GM18907 (cell line): Measurements from ENCODE around the gene SEMA3B.

Source experiments
- ATAC-seq: cut with Tn5 transposase; IDR thresholded peaks from one replicate; pipeline ENCODE4 v1.9.1; 2021; ENCODE audit warnings: mild to moderate bottlenecking, moderate library complexity; ENCODE audit not compliant: unreplicated experiment

The SEMA3B gene

DNA sequence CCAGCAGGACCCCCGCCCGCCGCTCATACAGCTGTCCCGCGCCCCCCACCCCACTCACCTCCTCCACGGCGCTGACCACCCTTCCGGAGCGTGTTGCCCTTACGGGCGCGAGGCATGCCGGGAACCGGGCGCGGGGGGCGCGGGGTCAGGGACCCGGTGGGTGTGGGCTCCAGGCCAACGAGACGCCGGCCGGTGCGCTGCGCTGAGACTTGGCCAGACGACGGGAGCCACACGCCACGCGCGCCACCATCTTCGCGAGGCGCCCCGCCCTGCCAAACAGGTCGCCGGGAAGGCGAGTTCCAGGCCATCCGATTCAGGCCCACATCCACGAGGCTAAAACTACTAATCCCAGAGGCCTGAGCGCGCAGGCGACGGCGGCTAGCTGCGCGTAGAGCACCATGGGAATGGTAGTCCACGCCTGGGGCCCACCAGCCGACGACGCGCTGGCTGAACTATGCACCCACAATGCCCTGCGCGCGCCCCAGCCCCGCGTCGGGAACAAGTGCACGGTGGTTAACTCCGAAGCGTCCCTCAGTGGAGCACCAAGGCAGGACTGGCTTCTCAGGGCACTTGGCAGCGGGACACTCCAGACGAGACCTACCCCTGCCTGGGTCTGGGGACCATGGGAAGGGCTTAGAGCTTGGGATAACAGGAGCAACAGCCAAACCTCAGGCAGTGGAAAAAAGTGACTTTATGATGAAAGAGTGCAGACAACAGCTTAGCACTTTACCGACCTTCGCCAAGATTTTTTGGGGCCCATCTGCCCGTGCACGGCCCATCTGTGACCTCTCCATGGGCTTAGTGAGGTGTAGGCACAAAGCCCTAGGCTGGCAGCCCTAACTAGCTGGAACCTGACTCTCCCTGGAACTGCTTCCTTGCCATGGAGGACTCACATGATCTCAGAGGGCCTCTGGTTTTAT lies 23.5 kb downstream of the SEMA3B start, which contains the start of gene IFRD2:
Gene IFRD2 (minus strand): TSS at position 271 of the 920 bp plus-strand sequence. CDS start 155 bp downstream, at position 116.
- peak; percentile 89 for ATAC-seq

- no peak for ATAC-seq
These were observed 24.3 kb downstream of the SEMA3B start for GRCh38 chr3:50293079-50293801.

DNA sequence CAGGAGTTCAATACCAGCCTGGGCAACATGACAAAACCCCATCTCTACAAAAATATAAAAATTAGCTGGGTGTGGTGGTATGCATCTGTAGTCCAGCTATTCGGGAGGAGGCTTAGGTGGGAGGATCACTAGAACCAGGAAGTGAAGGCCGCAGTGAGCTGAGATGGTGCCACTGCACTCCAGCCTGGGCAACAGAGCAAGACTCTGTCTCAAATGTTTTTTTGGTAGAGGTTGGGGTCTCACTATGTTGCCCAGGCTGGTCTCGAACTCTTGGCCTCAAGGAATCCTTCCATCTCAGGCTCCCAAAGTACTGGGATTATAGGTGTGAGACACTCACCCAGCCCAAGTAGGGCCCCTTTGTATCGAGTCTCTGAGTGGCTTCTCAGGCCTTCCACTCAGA lies 25.1 kb downstream of the SEMA3B start:
- ATAC-seq = no peak

- ATAC-seq = no peak
These were observed 25.8 kb downstream of the SEMA3B start for GRCh38 chr3:50294492-50295403.

DNA sequence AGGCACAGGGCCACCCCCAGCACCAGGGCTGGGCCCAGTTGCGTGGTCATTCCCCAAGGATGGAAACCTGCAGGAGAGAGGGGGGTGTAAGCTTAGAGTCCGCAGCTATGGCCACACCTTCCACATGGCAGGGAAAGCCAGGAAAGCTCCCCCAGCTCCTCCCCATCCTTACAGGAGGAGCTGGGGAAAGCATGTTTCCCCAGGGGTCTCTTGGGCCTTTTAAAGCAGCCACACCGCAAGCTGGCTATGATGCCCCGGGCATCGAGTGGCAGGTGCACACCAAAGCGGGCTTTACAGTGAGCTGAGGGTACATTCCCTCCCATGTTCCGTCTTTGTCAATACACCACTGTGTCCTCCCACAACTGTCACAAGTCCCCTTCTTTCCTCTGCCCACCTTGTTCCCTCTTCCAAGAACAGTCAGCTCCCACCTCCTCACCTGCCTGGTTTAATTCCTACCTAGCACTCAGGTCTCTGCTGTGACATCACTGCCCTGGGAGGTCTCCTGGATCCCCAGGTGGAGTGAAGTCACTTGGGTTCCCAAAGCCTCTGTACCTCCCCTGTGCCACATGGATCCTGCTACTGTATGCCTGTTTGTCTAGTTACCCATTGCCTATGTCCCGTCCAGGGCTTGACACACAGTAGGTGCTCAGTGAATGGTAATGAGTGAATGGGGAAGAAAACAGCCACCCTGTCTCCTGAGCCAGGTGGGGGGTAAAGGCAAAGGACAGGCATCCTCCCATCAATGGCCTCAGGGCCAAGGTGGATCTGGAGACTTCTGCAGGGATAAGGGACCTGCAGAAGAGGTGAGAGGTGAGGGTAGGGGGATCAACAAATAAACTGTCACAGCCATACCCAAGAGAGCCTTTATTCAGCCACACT lies 26.8 kb downstream of the SEMA3B start:
- no peak for ATAC-seq

GRCh38 chr3:50296721-50297383 lies 27.9 kb downstream of the SEMA3B start:
- ATAC-seq = no peak

DNA sequence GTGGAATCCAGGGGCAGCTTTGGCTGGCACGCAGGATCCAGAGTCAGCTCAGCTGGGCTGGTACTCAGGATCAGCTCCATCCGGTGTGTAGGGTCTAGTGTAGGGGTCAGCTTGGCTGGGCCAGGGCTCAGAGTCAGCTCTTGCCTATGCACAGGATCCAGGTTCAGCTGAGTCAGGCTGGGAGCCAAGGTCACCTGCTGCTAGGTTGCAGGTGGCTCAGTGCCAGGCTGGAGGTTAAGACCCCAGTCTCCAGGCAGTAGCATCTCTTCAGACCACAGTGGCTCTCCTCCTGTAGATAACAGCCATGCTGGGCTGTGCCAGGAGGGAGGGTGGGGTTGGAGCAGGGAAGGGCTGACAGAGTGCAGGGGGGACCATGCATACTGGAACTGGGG lies 28.4 kb downstream of the SEMA3B start:
- no peak for ATAC-seq

DNA sequence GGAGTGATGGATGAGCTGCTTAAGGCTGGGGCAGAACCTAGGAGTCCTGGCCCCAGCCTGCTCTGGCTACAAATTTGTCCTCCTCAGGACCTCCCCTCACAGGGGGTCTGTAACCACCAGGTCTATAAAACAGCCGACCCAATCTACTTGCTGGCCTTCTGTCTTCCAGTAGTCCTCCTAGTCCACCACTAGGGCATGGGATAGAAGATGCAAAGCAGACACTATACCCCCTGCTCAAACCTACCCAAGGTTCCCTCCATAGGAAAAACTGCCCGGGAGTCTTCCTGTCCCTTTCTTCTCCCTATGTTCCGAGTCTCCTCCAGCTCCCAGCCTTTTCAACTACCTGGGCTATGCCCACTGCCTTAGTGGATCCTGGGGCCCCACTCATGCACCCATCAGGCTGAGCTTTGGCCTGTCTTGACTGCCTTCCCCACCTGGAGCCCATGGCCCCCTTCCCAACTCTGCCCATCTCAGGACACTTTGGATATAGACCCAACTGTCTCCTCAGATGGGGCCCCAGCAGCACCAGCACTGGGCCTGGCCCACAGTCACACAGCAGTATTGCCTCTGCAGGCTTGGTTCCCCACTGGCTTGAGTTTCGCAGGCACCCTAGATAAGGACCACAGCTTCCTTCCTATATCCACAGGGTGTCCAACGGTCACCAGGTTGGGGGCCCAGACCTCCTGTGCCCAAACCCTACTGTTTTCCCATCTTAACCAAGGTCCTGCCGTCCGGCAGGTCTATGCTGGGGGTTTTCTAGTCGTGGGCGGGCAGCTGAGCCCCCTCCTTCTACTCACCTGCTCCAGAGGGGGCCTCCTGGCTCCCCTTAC lies 29.2 kb downstream of the SEMA3B start:
- no peak for ATAC-seq

DNA sequence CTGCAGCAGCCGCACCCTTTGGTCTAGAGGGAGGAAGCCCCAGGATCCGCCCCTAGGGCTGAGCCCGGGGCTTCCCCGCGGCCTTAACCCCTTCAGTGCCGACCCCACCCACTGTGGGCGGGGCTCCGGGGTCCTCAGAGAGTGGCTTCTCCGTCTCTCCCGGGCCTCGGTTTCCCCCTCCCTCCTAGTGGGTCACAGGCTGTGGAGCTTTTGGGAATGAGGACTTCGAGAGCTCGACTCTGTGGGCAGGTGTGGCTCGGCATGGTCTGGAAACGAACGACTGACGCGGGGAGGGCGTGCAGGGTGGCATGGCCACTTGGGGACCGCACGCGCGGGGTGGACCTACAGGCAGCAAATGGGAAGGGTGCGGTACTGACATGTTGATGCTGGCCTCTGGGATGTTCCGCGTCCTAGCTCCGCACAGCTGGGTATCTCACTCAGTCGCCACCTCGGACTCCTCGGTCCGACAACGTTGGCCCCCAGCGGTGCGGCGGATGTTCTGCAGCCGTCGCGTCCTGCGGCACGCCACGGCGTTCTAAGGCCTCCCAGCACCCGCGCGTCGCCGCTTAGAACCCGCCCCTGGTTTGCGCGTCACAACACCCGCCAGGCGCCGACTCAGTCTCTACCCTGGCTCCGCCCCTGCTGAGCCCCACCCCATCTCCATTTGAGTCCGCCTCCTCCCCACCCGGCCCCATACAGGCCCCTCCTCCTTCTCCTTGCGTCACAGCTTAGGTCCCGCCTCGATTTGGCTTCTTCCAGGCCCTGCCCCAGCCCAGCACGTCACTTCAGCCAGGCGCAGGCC lies 30.1 kb downstream of the SEMA3B start, which contains the start of the genes HYAL3 and NAA80:
Gene HYAL3 (minus strand): TSS at position 570 of the 802 bp plus-strand sequence. CDS start 3,803 bp downstream, outside the sequence.
Gene NAA80 (minus strand): TSS at position 570 of the 802 bp plus-strand sequence. CDS start 1,942 bp downstream, outside the sequence.
- ATAC-seq = peak; percentile 81

GRCh38 chr3:50299638-50299928 lies 30.6 kb downstream of the SEMA3B start:
- no peak for ATAC-seq

DNA sequence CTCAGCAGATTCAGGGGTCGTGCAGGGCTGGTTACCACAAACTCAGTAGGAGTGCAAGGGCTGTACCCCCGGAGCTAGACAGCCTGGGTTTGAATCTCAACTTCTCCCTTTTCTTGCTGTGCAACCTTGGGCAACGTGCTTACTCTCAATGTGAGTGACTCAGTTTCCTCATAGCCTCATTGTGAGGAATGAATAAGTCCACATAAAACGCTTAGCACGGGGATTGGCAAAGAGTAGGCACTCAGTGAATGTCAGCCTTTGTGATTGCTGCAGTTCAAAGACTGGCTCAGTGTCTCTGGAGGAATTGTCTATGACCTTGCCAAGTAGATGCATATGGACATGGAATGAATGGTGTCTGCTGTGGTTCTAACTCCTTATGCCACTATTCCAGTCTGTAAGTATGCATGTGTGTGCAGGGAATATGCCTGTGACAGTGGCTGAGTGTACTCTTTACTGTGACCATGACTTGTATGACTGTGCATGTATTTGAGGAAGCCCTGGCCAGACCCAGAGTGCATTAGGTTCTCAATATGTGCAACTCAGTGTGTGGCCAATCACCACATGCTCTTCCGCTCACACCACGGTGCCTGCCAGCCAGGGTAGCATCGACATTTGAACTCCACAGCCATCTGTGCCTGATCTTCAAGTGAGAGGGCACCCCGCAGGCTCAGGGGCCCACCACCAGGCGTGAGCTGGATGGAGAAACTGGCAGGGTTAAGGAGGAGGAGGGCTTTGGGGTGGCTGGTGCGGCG lies 31.2 kb downstream of the SEMA3B start:
- ATAC-seq = no peak

- ATAC-seq = no peak
These were observed 31.8 kb downstream of the SEMA3B start for GRCh38 chr3:50300681-50301254.

GRCh38 chr3:50302095-50303012 lies 33.4 kb downstream of the SEMA3B start:
- ATAC-seq = no peak

- ATAC-seq = no peak
These were observed 34.3 kb downstream of the SEMA3B start, which contains the start of gene HYAL1 for GRCh38 chr3:50303013-50303815. Gene HYAL1 (minus strand): TSS chr3:50303574. CDS start chr3:50302956, 618 bp downstream.

DNA sequence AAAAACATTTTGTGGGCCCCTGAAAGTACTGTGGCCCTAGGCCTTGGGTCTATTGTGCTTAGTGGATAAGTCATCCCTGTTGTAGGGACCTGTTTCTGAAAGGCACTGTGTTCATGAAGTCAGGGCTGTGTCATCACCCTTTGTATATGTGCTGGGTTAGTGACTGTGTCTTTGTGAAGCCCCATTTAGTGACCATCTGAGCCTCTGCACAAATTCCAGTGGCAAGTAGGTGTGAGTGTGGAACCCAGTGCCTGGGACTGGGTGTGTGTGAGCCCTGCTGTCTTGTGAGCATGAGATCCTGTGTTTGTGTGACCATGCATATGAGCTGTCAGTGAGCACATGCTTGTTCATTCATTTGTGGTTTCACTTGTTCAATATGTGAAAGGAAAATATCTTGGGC lies 35.7 kb downstream of the SEMA3B start:
- no peak for ATAC-seq
